GM19463 (cell line): ENCODE measurements around the gene SPATA9.

Experiments
- ATAC-seq: cut with Tn5 transposase; IDR thresholded peaks from one replicate; pipeline ENCODE4 v1.9.1; 2021; ENCODE audit warnings: mild to moderate bottlenecking, moderate library complexity; ENCODE audit not compliant: unreplicated experiment

Gene SPATA9

GRCh38 chr5:95682891-95683290 lies at the start of gene SPATA9:
TSS of gene SPATA9 (minus strand) at chr5:95682991. CDS start at chr5:95682854, 137 bp downstream.
- no peak for ATAC-seq

GRCh38 chr5:95731571-95732554 lies 49.1 kb upstream of the SPATA9 start:
- ATAC-seq, result peak; percentile 9

- ATAC-seq, result peak; percentile 31
These were observed 48.2 kb upstream of the SPATA9 start, which contains the start of gene RHOBTB3 for GRCh38 chr5:95730730-95731570. TSS of gene RHOBTB3 (plus strand) at chr5:95731336. CDS start at chr5:95731683, 347 bp downstream.

- ATAC-seq, result no peak
These were observed 47.4 kb upstream of the SPATA9 start for GRCh38 chr5:95730011-95730700.

- no peak for ATAC-seq
These were observed 46.6 kb upstream of the SPATA9 start for GRCh38 chr5:95729115-95730010.

- ATAC-seq, result peak; percentile 26
These were observed 45.8 kb upstream of the SPATA9 start for GRCh38 chr5:95728494-95729114.

GRCh38 chr5:95727764-95728191 lies 45.0 kb upstream of the SPATA9 start:
- ATAC-seq, result peak; percentile 38

- no peak for ATAC-seq
These were observed 44.3 kb upstream of the SPATA9 start for GRCh38 chr5:95726811-95727763.

GRCh38 chr5:95725937-95726810 lies 43.4 kb upstream of the SPATA9 start:
- ATAC-seq, result peak; percentile 30

- ATAC-seq, result no peak
These were observed 42.5 kb upstream of the SPATA9 start for GRCh38 chr5:95725071-95725820.

- ATAC-seq, result no peak
These were observed 41.0 kb upstream of the SPATA9 start for GRCh38 chr5:95723632-95724369.

GRCh38 chr5:95721582-95722295 lies 38.9 kb upstream of the SPATA9 start:
- no peak for ATAC-seq

GRCh38 chr5:95720094-95720786 lies 37.4 kb upstream of the SPATA9 start:
- ATAC-seq, result no peak

- no peak for ATAC-seq
These were observed 35.9 kb upstream of the SPATA9 start for GRCh38 chr5:95718738-95719137.

- ATAC-seq, result peak; percentile 76
These were observed 35.4 kb upstream of the SPATA9 start for GRCh38 chr5:95718203-95718602.
